ENCODE data around the gene FXYD4.

- TF ChIP-seq CTCF (IDR thresholded peaks at IDR 0.05) (no peak), POLR2AphosphoS5 (IDR thresholded peaks at IDR 0.05) (peak; percentile 97 to 99 (median 98)), POLR2A (IDR thresholded peaks at IDR 0.05) (peak; percentile 97), EP300 (IDR thresholded peaks at IDR 0.05; ENCODE audit: low read depth) (no peak)
These were observed 37.4 kb downstream of the FXYD4 start, which contains the start of gene HNRNPF for GRCh38 chr10:43408710-43409384.

Measured in transverse colon (tissue), 4 donors.